Stomach (tissue), 4 donors: ENCODE data around the gene CREB5.

Experiments
- EP300 ChIP-seq: sonication (generic); formaldehyde crosslinking; IDR thresholded peaks from one replicate; pipeline ENCODE4 v1.6.1; 2017; ENCODE audit warnings: antibody characterized with exemption
- POLR2A ChIP-seq, 4 donors: fragments of 450-650 bp; IDR thresholded peaks; one replicate each; pipeline ENCODE4 v1.6.1; 2016; ENCODE audit warnings: antibody characterized with exemption in 4 of 4, control low read depth in 2 of 4, mild to moderate bottlenecking in 1 of 4, moderate library complexity in 1 of 4
- POLR2AphosphoS5 ChIP-seq, 3 donors: sonication (generic); formaldehyde crosslinking; IDR thresholded peaks; one replicate each; pipeline ENCODE4 v1.6.1; 2016; ENCODE audit warnings: antibody characterized with exemption in 3 of 3
- TF ChIP-seq, protein P1 (sequence below), 7 experiments: fragments of 450-650 bp in 4 of 7; fragments of 200-600 bp in 3 of 7; sonication (generic) in 3 of 7; IDR thresholded peaks; one replicate each; pipeline ENCODE4 v1.5.1; 2016 to 2019; ENCODE audit warnings: antibody characterized with exemption in 7 of 7, control low read depth in 2 of 7, mild to moderate bottlenecking in 1 of 7

DNA sequence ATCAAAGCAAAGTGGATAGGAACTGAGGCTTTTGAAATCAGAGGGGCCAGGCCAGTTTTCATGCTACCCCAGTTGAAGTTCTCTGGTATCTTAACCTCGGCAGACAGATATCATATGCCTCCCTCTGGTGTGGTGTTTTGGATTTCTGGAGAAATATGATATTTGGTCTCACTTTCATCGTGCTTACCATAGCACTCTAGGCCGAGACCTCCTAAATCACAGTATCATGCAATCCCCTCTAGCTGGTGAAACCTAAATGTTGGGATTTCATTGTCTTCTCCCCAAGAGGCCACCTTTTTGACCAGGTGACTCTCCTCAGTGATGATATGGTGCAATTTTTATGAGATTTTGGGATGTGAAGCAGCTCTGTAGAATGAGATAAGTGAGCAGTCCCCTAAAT, 183.5 kb downstream of the CREB5 start:
- TF ChIP-seq, protein P1, sequence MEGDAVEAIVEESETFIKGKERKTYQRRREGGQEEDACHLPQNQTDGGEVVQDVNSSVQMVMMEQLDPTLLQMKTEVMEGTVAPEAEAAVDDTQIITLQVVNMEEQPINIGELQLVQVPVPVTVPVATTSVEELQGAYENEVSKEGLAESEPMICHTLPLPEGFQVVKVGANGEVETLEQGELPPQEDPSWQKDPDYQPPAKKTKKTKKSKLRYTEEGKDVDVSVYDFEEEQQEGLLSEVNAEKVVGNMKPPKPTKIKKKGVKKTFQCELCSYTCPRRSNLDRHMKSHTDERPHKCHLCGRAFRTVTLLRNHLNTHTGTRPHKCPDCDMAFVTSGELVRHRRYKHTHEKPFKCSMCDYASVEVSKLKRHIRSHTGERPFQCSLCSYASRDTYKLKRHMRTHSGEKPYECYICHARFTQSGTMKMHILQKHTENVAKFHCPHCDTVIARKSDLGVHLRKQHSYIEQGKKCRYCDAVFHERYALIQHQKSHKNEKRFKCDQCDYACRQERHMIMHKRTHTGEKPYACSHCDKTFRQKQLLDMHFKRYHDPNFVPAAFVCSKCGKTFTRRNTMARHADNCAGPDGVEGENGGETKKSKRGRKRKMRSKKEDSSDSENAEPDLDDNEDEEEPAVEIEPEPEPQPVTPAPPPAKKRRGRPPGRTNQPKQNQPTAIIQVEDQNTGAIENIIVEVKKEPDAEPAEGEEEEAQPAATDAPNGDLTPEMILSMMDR (IDR thresholded peaks at IDR 0.05) = no peak
- TF ChIP-seq POLR2A (IDR thresholded peaks at IDR 0.05) = no peak
- no peak for TF ChIP-seq EP300
- no peak for TF ChIP-seq POLR2AphosphoS5 (IDR thresholded peaks at IDR 0.05)
